GM23338 (cell line): Measurements from ENCODE around the gene SLC35A3. TPM values are rescaled to one million over a fixed set of nuclear protein-coding genes. Genes with fewer than 3 reads are reported as not detected.

Experiments
- ATAC-seq: fragments of 200-7000 bp; cut with Tn5 transposase; 3 replicates; pipeline ENCODE4 v1.9.1; 2020
- DNase-seq: peaks from one replicate; pipeline ENCODE4 v3.0.0-alpha.2; 2015; ENCODE audit warnings: low spot score
- H2AFZ ChIP-seq: fragments of 200-600 bp; sonication (generic); 2 replicates; pipeline ENCODE4 v1.8.0; 2016; ENCODE audit warnings: antibody characterized with exemption, mild to moderate bottlenecking, moderate library complexity
- H3F3A ChIP-seq: fragments of 200-600 bp; sonication (generic); replicated peaks from 2 replicates; pipeline ENCODE4 v1.8.0; 2017; ENCODE audit warnings: antibody characterized with exemption, mixed run types, low read depth
- H3K27ac ChIP-seq: fragments of 200-600 bp; sonication (generic); 2 replicates; pipeline ENCODE4 v1.6.1; 2016; ENCODE audit warnings: low read depth
- H3K27me3 ChIP-seq: fragments of 200-600 bp; sonication (generic); 2 replicates; pipeline ENCODE4 v1.8.0; 2016; ENCODE audit warnings: mild to moderate bottlenecking, mixed run types, moderate library complexity; ENCODE audit not compliant: insufficient read depth
- H3K36me3 ChIP-seq: fragments of 200-600 bp; sonication (generic); 2 replicates; pipeline ENCODE4 v1.8.0; 2016; ENCODE audit warnings: mild to moderate bottlenecking; ENCODE audit not compliant: insufficient read depth
- H3K4me1 ChIP-seq: fragments of 200-600 bp; sonication (generic); 2 replicates; pipeline ENCODE4 v1.8.0; 2016; ENCODE audit warnings: mild to moderate bottlenecking, moderate library complexity; ENCODE audit not compliant: insufficient read depth
- H3K4me2 ChIP-seq: fragments of 200-600 bp; sonication (generic); 2 replicates; pipeline ENCODE4 v1.7.1; 2017; ENCODE audit warnings: mixed run types
- H3K4me3 ChIP-seq: fragments of 200-600 bp; sonication (generic); 2 replicates; pipeline ENCODE4 v1.6.1; 2016; ENCODE audit warnings: mixed run types
- H3K79me2 ChIP-seq: fragments of 200-600 bp; sonication (generic); replicated peaks from 2 replicates; pipeline ENCODE4 v1.8.0; 2017; ENCODE audit warnings: mild to moderate bottlenecking; ENCODE audit not compliant: insufficient read depth
- H3K9me2 ChIP-seq: fragments of 200-600 bp; sonication (generic); 2 replicates; pipeline ENCODE4 v1.8.0; 2017; ENCODE audit not compliant: insufficient read depth
- H4K20me1 ChIP-seq: fragments of 200-600 bp; sonication (generic); replicated peaks from 2 replicates; pipeline ENCODE4 v1.8.0; 2017; ENCODE audit warnings: mild to moderate bottlenecking; ENCODE audit not compliant: insufficient read depth
- H3K27ac Mint-ChIP-seq: 2 replicates; pipeline ENCODE4 v1.8.0; 2020; ENCODE audit warnings: inconsistent platforms, mild to moderate bottlenecking, moderate library complexity, mixed read lengths
- H3K27me3 Mint-ChIP-seq: 3 replicates; pipeline ENCODE4 v1.8.0; 2022; ENCODE audit warnings: low read depth, mild to moderate bottlenecking, moderate library complexity, mixed read lengths, inconsistent platforms; ENCODE audit not compliant: insufficient read depth, poor library complexity
- H3K36me3 Mint-ChIP-seq: 3 replicates; pipeline ENCODE4 v1.8.0; 2021; ENCODE audit warnings: low read depth, mild to moderate bottlenecking, inconsistent platforms, moderate library complexity, mixed read lengths
- H3K4me1 Mint-ChIP-seq: 3 replicates; pipeline ENCODE4 v1.8.0; 2020; ENCODE audit warnings: mild to moderate bottlenecking, inconsistent platforms, mixed read lengths
- H3K4me3 Mint-ChIP-seq: 3 replicates; pipeline ENCODE4 v1.8.0; 2021; ENCODE audit warnings: moderate library complexity, mild to moderate bottlenecking, inconsistent platforms, mixed read lengths
- H3K9me3 Mint-ChIP-seq: 3 replicates; pipeline ENCODE4 v1.8.0; 2020; ENCODE audit warnings: moderate library complexity, mild to moderate bottlenecking, inconsistent platforms, mixed read lengths
- CREB1 ChIP-seq: fragments of 250-450 bp; sonication (Bioruptor Pico); IDR thresholded peaks from 2 replicates; pipeline ENCODE4 v1.5.0; 2020; ENCODE audit warnings: low read depth, mild to moderate bottlenecking, moderate library complexity
- ETS1 ChIP-seq: IDR thresholded peaks from 2 replicates; pipeline ENCODE4 v1.6.1; 2016; ENCODE audit warnings: antibody characterized with exemption
- POLR2AphosphoS5 ChIP-seq: IDR thresholded peaks from 2 replicates; pipeline ENCODE4 v1.6.1; 2016; ENCODE audit warnings: antibody characterized with exemption, low read depth
- STAT1 ChIP-seq: IDR thresholded peaks from one replicate; pipeline ENCODE4 v1.6.1; 2016; ENCODE audit warnings: antibody characterized with exemption; ENCODE audit not compliant: unreplicated experiment
- ZNF114 ChIP-seq: fragments of 250-450 bp; sonication (Bioruptor Pico); IDR thresholded peaks from 2 replicates; pipeline ENCODE4 v1.5.0; 2020; ENCODE audit warnings: mild to moderate bottlenecking, moderate library complexity
- ZNF331 ChIP-seq: fragments of 250-450 bp; sonication (Bioruptor Pico); IDR thresholded peaks from 2 replicates; pipeline ENCODE4 v1.5.0; 2020; ENCODE audit warnings: low read depth, mild to moderate bottlenecking, moderate library complexity
- ZNF462 ChIP-seq: fragments of 250-450 bp; sonication (Bioruptor Pico); IDR thresholded peaks from 2 replicates; pipeline ENCODE4 v1.5.0; 2020; ENCODE audit warnings: mild to moderate bottlenecking, moderate library complexity
- polyA plus RNA-seq: library from polyadenylated mRNA; unstranded; fragments of >200 nt; fragmentation: Nextera tagmentation; extraction: Ambion mirVana; gene quantifications from 2 replicates; pipeline ENCODE4 v1.2.1, GENCODE V29; 2016
- total RNA-seq: library from RNA; depleted of rRNA; stranded (reverse); fragments of >200 nt; shearing (Covaris generic); gene quantifications from 2 replicates; pipeline ENCODE4 v1.2.3, GENCODE V29; 2014

The SLC35A3 gene
- total and polyA plus RNA-seq, 2 experiments from 2014 or later: 7.6 to 27.2 TPM

- TF ChIP-seq ZNF462 (CRISPR knock-in tag) (no peak), ZNF331 (CRISPR knock-in tag) (no peak)
Measured at GRCh38 chr1:100065969-100066227, 96.1 kb downstream of the SLC35A3 start (continued).

GRCh38 chr1:100070201-100070939, 100.6 kb downstream of the SLC35A3 start:
- H3F3A ChIP-seq: no peaks in the 10 kb centered on the region
- no peak overlapping the region for H3K27ac Mint-ChIP-seq
- no peak overlapping the region for H3K27ac ChIP-seq
- peaks cover 43% of the 10 kb centered on the region for H3K36me3 ChIP-seq
- H3K36me3 Mint-ChIP-seq: peaks cover 48% of the 10 kb centered on the region
- no peak overlapping the region for H3K4me3 ChIP-seq
- H3K4me3 Mint-ChIP-seq: no peak overlapping the region
- no peaks in the 10 kb centered on the region for H3K4me1 Mint-ChIP-seq
- H3K27me3 ChIP-seq: no peaks in the 10 kb centered on the region
- H3K4me2 ChIP-seq: no peak overlapping the region
- no peaks in the 10 kb centered on the region for H3K4me1 ChIP-seq
- peaks cover 17% of the 10 kb centered on the region for H3K79me2 ChIP-seq
- ATAC-seq (no peak), DNase-seq (no peak)
- no peaks in the 10 kb centered on the region for H3K9me2 ChIP-seq
- H4K20me1 ChIP-seq: 0 out of 2 replicates have a peak, but pooled peaks cover 4% of the 10 kb centered on the region
- no peaks in the 10 kb centered on the region for H3K9me3 Mint-ChIP-seq
- H3K27me3 Mint-ChIP-seq: no peaks in the 10 kb centered on the region
- H2AFZ ChIP-seq: no peak overlapping the region
- TF ChIP-seq STAT1 (no peak), ZNF462 (CRISPR knock-in tag) (no peak), ETS1 (no peak), POLR2AphosphoS5 (no peak), ZNF114 (CRISPR knock-in tag) (no peak), CREB1 (CRISPR knock-in tag) (no peak), ZNF331 (CRISPR knock-in tag) (no peak)
